Psoas muscle (tissue), 8 donors: ENCODE results near the gene DNAJB8. TPM values are rescaled to one million over a fixed set of nuclear protein-coding genes. Genes with fewer than 3 reads are reported as not detected.

Source experiments
- ATAC-seq, 4 donors: fragments of 200-7000 bp; cut with Tn5 transposase; one replicate each; pipeline ENCODE4 v1.9.1; 2020; ENCODE audit warnings: moderate library complexity in 3 of 4, mild to moderate bottlenecking in 2 of 4
- DNase-seq, 2 donors: peaks; one replicate each; pipeline ENCODE4 v3.0.0-alpha.2; 2020
- H3K27ac ChIP-seq: fragments of 200-600 bp; one replicate; pipeline ENCODE4 v1.8.0; 2022
- H3K27me3 ChIP-seq, 3 donors: fragments of 200-600 bp in 1 of 3; one replicate each; pipeline versions ENCODE4 v1.6.1 to v1.8.0; 2013 to 2022; ENCODE audit warnings: low read length in 2 of 3, mild to moderate bottlenecking in 2 of 3, moderate library complexity in 1 of 3; ENCODE audit not compliant: insufficient read depth in 3 of 3
- H3K36me3 ChIP-seq, 2 donors: fragments of 200-600 bp in 1 of 2; one replicate each; pipeline versions ENCODE4 v1.6.1 to v1.8.0; 2013 to 2022; ENCODE audit warnings: low read depth in 1 of 2, mild to moderate bottlenecking in 1 of 2, moderate library complexity in 1 of 2; ENCODE audit not compliant: insufficient read depth in 1 of 2
- H3K4me1 ChIP-seq: fragments of 200-600 bp; one replicate; pipeline ENCODE4 v1.8.0; 2022
- H3K4me3 ChIP-seq: fragments of 200-600 bp; one replicate; pipeline ENCODE4 v1.8.0; 2022; ENCODE audit warnings: mild to moderate bottlenecking
- H3K9me3 ChIP-seq: fragments of 200-600 bp; one replicate; pipeline ENCODE4 v1.8.0; 2022
- CTCF ChIP-seq: fragments of 200-600 bp; IDR thresholded peaks from one replicate; pipeline ENCODE4 v1.8.0; 2022; ENCODE audit warnings: antibody characterized with exemption
- WGBS, 3 donors: extraction: QIAGEN DNeasy Blood & Tissue Kit; methylation state at CpG; one replicate each; pipeline versions ENCODE4 v1.1.6 to v1.1.7; 2013; 5-methylcytosine and 5-hydroxymethylcytosine counted together
- intact Hi-C, 2 donors: fragments of 100-400 bp; cut with DNase I; formaldehyde crosslinking; loops; one replicate each; pipeline versions ENCODE4 v1.11.0 to v1.14.2; 2022
- polyA plus RNA-seq, 3 donors: library from polyadenylated mRNA; stranded (reverse); fragments of 200-250 nt; gene quantifications; one replicate each; pipeline ENCODE4 v1.2.3, GENCODE V29; 2013
- total RNA-seq, 4 donors: library from RNA; stranded (reverse); fragmentation: NEBNext Ultra II Directional in 2 of 4; extraction: Animal tissue kit (Norgen Biotek cat#: 25700) in 2 of 4; gene quantifications; one replicate each; pipeline versions ENCODE4 v1.2.1 to v1.2.4, GENCODE V29; 2021 to 2023
- donor health status: healthy with polysubstance abuse.
- donor health status: DM: no; HTN: no; CAD: no; lungs with moderate emphysema.
- donor health status: Bipolar disorder and iron deficiency.
- donor health status: healthy.
- donor health status: DM: yes; HTN: yes; CAD: no.
- donor health status: DM: no; HTN: no; CAD: no.
- donor health status: DM: no; HTN: no; CAD: no.
- donor health status: DM: yes; HTN: yes; CAD: no.

Gene DNAJB8
- total and polyA plus RNA-seq, 7 donors, result not detected

DNA sequence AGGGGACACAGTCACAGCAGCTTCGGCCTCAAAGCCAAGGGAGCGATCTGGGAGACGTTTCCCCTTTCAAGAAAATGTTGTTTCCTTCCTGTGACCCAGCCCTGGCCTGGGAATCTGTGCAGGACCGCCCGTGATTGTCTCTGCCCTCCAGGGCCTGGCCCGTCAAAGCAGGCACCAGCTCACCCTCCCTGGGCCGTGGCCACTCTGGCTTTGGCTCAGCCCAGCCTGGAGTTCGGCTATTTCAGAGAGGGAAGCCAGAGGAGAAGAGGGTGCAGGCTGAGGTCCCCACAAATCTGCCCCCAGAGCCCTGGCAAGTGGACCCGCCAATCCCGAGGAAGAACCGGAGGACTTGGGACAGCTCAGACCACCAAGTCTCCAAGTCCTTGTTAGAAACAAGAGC lies 13.6 kb upstream of the DNAJB8 start:
- 59 to 67% (median 61%) methylated on average over 11 of the region's 11 CpGs for WGBS, 3 donors
- H3K27me3 ChIP-seq, result peaks cover 0 to 63% (median 35%) of the 10 kb centered on the region in 3 donors
- H3K4me1 ChIP-seq, result peaks cover 11% of the 10 kb centered on the region
- H3K27ac ChIP-seq, result no peak overlapping the region
- no peaks in the 10 kb centered on the region for H3K9me3 ChIP-seq
- H3K36me3 ChIP-seq, result no peaks in the 10 kb centered on the region
- H3K4me3 ChIP-seq, result no peak overlapping the region
- ATAC-seq, result no peak
- TF ChIP-seq CTCF, result no peak
- no peak for DNase-seq
- intact Hi-C loops, result no loop called here

DNA sequence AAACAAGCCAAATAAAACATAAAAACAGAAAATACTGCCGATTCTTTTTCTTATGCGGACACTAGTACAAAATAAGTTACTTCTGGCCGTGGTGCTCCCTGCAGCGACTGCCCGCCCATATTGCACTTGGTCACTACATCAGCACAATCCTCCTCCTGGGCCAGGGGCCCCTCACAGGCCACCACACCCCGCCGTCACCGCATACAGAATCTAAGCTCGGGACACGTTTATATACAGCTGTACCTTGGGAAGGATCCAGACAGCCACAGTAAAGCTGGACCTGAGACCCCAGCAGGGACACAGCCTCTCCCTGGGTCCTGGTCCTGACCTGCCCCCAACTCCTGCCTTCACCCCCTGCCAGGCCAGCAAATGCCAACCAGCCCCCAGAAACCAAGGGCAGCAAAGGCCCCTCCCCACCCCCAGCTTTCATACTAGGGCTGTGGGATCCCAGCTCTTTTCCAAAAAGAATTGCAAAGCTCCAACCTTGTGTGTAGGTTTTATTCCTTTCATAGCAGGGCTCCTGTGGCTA lies 12.9 kb upstream of the DNAJB8 start:
- 73 to 83% (median 79%) methylated on average over 10 of the region's 10 CpGs for WGBS, 3 donors
- no peak for DNase-seq
- intact Hi-C loops, result no loop called here
- H3K27me3 ChIP-seq, result peaks cover 0 to 56% (median 29%) of the 10 kb centered on the region in 3 donors
- no peaks in the 10 kb centered on the region for H3K36me3 ChIP-seq
- H3K9me3 ChIP-seq, result no peaks in the 10 kb centered on the region
- H3K4me3 ChIP-seq, result no peak overlapping the region
- H3K4me1 ChIP-seq, result peaks cover 11% of the 10 kb centered on the region
- no peak for TF ChIP-seq CTCF
- no peak overlapping the region for H3K27ac ChIP-seq
- ATAC-seq, result no peak

DNA sequence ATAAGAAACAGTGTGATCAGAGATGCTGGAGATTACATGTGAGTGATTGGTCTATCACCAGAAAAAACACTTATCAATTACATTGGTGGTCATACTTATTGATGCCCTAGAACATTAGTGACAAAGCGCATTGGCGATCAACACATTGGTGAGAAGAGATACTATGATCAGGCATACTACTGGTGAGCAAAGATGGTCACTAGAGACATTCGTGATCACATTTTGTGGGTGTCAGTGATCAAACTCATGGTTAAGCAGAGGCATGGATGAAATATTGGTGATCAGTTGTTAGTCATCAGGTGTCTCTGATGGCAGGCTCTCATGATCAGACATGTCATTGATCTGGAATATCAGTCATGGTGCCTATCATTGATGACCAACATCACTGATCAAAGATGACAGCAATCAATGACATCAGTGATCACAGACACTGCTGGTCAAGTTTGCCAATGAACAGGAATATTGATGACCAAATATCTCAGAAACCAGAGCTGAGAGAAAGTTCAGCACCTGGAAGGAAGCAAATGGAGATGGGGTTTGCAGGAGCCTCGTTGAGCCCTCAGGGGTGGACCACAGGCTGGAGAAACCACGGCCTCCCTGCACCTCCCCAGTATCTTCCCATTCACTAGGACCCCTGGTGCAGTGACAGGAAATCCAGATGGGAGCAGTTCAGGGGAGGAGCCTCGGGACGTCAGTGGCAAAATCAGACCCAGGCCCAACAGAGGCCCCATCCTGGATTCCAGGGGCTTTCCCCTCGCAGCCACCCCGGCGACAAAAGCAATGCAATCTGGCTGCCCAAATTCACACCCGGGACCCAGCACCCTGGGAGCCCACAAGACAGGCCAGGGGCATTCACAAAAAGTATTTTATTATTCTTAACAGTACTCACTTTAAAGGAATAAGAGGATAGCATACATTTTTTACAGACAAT lies 12.2 kb upstream of the DNAJB8 start:
- no peaks in the 10 kb centered on the region for H3K36me3 ChIP-seq
- no peak for TF ChIP-seq CTCF
- H3K27ac ChIP-seq, result no peak overlapping the region
- H3K4me3 ChIP-seq, result no peak overlapping the region
- DNase-seq (no peak), ATAC-seq (no peak)
- no peaks in the 10 kb centered on the region for H3K9me3 ChIP-seq
- WGBS, 3 donors, result 68 to 79% (median 76%) methylated on average over 11 of the region's 11 CpGs
- H3K4me1 ChIP-seq, result peaks cover 11% of the 10 kb centered on the region
- intact Hi-C loops, result no loop called here
- peaks cover 0 to 50% (median 23%) of the 10 kb centered on the region in 3 donors for H3K27me3 ChIP-seq

DNA sequence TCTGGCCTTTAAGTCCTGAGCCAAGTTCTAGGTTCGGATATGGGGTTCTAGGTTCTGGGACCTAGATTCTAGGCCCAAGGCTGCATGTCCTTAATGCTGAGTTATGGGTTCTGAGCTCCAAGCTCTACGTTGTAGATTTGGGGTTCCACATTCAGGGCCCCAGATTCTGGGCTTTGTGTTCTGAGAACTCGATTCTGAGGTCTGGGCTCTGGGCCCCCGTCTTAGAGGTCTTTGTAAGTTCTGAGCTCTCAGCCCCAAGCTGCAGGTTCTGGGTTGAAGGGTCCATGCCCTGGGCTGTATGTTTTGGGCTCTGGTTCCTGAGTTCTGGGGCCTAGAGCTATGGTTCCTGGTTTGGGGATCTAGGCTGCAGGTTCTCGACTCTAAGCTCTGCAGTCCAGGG lies 10.0 kb upstream of the DNAJB8 start:
- H3K4me3 ChIP-seq, result no peak overlapping the region
- 88 to 93% (median 93%) methylated on average over 5 of the region's 5 CpGs for WGBS, 3 donors
- no peak for DNase-seq
- H3K36me3 ChIP-seq, result no peaks in the 10 kb centered on the region
- peaks cover 0 to 34% (median 15%) of the 10 kb centered on the region in 3 donors for H3K27me3 ChIP-seq
- H3K27ac ChIP-seq, result no peak overlapping the region
- no peaks in the 10 kb centered on the region for H3K9me3 ChIP-seq
- ATAC-seq, result no peak
- intact Hi-C loops, result no loop called here
- TF ChIP-seq CTCF, result no peak
- H3K4me1 ChIP-seq, result peaks cover under 1% of the 10 kb centered on the region
